Calu3 (cell line): ENCODE results near the gene SULT1E1. TPM values are rescaled to one million over a fixed set of nuclear protein-coding genes. Genes with fewer than 3 reads are reported as not detected.

Experiments used
- BruUV-seq: library from RNA; stranded (reverse); fragments of 400-500 nt; replicated peaks from 2 replicates; lab custom pipeline; 2021; lab: Mats Ljungman, UMichigan
- CTCF ChIA-PET: fragments of 300-600 bp; sonication (Branson Sonifier 250); formaldehyde crosslinking; loops from one replicate; lab custom pipeline; 2022; ENCODE audit warnings: antibody characterized with exemption; lab: Charles Lee
- DNase-seq: peaks from one replicate; pipeline ENCODE4 v3.0.0; 2022
- H3K27ac Mint-ChIP-seq: one replicate; pipeline ENCODE4 v1.8.0; 2022; ENCODE audit warnings: mixed read lengths; ENCODE audit not compliant: unreplicated experiment
- H3K27me3 Mint-ChIP-seq: one replicate; pipeline ENCODE4 v1.8.0; 2022; ENCODE audit warnings: mixed read lengths; ENCODE audit not compliant: unreplicated experiment
- H3K36me3 Mint-ChIP-seq: one replicate; pipeline ENCODE4 v1.8.0; 2022; ENCODE audit warnings: mild to moderate bottlenecking, moderate library complexity, mixed read lengths; ENCODE audit not compliant: insufficient read depth, unreplicated experiment
- H3K4me1 Mint-ChIP-seq: one replicate; pipeline ENCODE4 v1.8.0; 2022; ENCODE audit warnings: mild to moderate bottlenecking, low read depth, mixed read lengths; ENCODE audit not compliant: unreplicated experiment
- H3K4me3 Mint-ChIP-seq: one replicate; pipeline ENCODE4 v1.8.0; 2022; ENCODE audit warnings: mild to moderate bottlenecking, low read depth, moderate library complexity, mixed read lengths; ENCODE audit not compliant: unreplicated experiment
- H3K9me3 Mint-ChIP-seq: one replicate; pipeline ENCODE4 v1.8.0; 2022; ENCODE audit warnings: low read depth, mixed read lengths; ENCODE audit not compliant: unreplicated experiment
- intact Hi-C: fragments of 100-400 bp; cut with micrococcal nuclease; formaldehyde crosslinking; loops from one replicate; pipeline ENCODE4 v1.10.0; 2022; ENCODE audit not compliant: unreplicated experiment
- total RNA-seq: library from RNA; stranded (reverse); gene quantifications from 2 replicates; pipeline ENCODE4 v1.2.3, GENCODE V29; 2022
- TF ChIP-seq, protein P1 (sequence below): fragments of 200-600 bp; IDR thresholded peaks from one replicate; pipeline ENCODE4 v1.8.0; 2022; ENCODE audit warnings: antibody characterized with exemption; ENCODE audit not compliant: unreplicated experiment

Gene SULT1E1
- total RNA-seq, 1 experiment from 2014 or later: 2.4 TPM

DNA sequence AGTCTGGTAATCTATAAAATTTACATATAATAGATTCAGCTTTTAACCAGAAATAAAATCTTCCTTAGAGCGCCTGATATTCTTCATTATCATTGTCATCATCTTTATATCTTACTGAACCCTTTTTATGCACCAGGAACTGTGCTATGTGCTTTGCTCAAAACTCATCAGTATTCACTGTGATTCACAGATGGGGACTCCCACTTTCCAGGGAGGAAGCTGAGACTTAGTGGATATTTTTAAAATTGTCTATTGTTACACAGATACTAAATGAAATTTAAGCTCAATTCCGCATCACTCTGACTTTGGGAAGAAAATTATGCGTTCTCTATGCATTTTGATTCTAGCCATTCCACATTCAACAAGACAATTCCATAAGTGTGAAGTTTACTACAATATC is 34.8 kb upstream of the SULT1E1 start:
- BruUV-seq: no TSS peak

DNA sequence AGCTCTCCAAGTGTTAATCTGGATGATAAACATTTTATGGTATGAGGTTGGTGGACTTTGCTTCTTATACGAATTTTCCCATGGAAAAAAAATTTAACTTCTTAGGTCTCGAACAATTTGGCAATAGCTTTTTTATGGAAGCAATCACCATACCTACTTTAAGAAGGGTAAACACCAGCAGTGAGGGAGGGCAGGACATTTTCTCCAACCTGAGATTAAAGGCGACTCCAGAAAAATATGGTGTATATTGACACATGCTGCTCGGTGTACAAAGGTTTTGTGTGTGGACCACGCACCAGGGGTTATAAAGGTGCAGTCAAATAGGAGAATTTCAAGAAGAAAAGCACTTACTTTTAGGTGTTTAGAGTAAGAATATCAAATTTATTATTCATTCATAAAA is 34.2 kb upstream of the SULT1E1 start:
- no TSS peak for BruUV-seq
- H3K9me3 Mint-ChIP-seq: no peaks in the 10 kb centered on the region
- DNase-seq: no peak

More for the DNA sequence above, 34.8 kb upstream of the SULT1E1 start:
- Mint-ChIP-seq H3K27me3 (no peaks in the 10 kb centered on the region), H3K4me3 (no peak overlapping the region), H3K9me3 (no peaks in the 10 kb centered on the region), H3K4me1 (peaks cover 23% of the 10 kb centered on the region), H3K27ac (no peak overlapping the region), H3K36me3 (no peaks in the 10 kb centered on the region)
- intact Hi-C loops: no loop called here
- TF ChIP-seq, protein P1, sequence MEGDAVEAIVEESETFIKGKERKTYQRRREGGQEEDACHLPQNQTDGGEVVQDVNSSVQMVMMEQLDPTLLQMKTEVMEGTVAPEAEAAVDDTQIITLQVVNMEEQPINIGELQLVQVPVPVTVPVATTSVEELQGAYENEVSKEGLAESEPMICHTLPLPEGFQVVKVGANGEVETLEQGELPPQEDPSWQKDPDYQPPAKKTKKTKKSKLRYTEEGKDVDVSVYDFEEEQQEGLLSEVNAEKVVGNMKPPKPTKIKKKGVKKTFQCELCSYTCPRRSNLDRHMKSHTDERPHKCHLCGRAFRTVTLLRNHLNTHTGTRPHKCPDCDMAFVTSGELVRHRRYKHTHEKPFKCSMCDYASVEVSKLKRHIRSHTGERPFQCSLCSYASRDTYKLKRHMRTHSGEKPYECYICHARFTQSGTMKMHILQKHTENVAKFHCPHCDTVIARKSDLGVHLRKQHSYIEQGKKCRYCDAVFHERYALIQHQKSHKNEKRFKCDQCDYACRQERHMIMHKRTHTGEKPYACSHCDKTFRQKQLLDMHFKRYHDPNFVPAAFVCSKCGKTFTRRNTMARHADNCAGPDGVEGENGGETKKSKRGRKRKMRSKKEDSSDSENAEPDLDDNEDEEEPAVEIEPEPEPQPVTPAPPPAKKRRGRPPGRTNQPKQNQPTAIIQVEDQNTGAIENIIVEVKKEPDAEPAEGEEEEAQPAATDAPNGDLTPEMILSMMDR: no peak
- CTCF ChIA-PET: no interaction called here
- no peak for DNase-seq

DNA sequence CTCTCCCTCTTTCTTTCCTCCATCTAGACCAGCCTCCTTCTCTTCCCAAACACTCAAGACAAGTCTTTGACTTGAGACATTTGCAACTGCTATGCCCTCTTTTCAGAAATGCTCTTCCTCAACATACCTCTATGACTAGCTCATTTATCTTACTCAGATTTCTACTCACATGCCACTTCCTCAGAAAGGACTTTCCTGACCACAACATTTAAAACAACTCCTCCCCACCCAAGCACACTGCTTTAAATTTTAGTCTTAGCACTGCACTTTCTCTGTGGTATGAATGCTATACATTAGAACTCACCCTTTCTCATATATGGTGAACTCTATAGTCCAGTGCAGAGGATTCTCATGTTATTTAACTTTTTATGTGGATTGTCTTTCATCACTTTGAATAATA is 28.4 kb upstream of the SULT1E1 start:
- Mint-ChIP-seq H3K4me1 (peaks cover 9% of the 10 kb centered on the region), H3K27me3 (no peaks in the 10 kb centered on the region), H3K9me3 (peaks cover 4% of the 10 kb centered on the region), H3K36me3 (no peaks in the 10 kb centered on the region), H3K4me3 (no peak overlapping the region), H3K27ac (no peak overlapping the region)
- no TSS peak for BruUV-seq
- DNase-seq: no peak
- intact Hi-C loops: loop anchor here (2.0 kb wide), 1 partner anchor 616 kb away; no protein-coding TSS in a partner anchor
- TF ChIP-seq, protein P1: no peak
- CTCF ChIA-PET: no interaction called here

More for the DNA sequence above, 34.2 kb upstream of the SULT1E1 start:
- no peak overlapping the region for H3K27ac Mint-ChIP-seq
- TF ChIP-seq, protein P1: no peak
- H3K27me3 Mint-ChIP-seq: no peaks in the 10 kb centered on the region
- intact Hi-C loops: no loop called here
- no peak overlapping the region for H3K4me3 Mint-ChIP-seq
- CTCF ChIA-PET: no interaction called here
- H3K36me3 Mint-ChIP-seq: no peaks in the 10 kb centered on the region
- H3K4me1 Mint-ChIP-seq: peaks cover 23% of the 10 kb centered on the region

DNA sequence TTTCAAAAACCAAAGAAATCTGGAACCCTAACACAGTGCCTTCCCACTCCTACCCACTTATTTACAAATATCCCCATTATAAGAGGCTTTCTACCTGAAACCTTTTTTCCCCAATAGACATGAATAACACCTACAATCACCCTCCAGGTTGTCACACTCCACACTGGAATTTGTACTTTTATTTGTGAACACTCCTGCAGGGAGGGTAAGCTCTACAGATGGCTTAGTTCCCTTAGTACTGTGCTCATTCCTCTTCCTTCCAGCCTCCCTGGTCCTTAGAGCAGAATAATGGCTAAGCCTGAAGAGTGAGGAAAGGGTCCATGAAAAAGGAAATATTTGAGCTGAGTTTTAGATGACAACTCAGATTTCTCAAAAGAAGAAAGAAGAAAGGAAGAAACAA is 22.2 kb upstream of the SULT1E1 start:
- Mint-ChIP-seq H3K4me3 (no peak overlapping the region), H3K9me3 (peaks cover 4% of the 10 kb centered on the region), H3K4me1 (peaks cover 15% of the 10 kb centered on the region), H3K36me3 (no peaks in the 10 kb centered on the region), H3K27ac (peak overlapping the region; percentile 54), H3K27me3 (no peaks in the 10 kb centered on the region)
- BruUV-seq: no TSS peak
- TF ChIP-seq, protein P1: no peak
- intact Hi-C loops: loop anchor here (1.0 kb wide), 1 partner anchor 58 kb away; no protein-coding TSS in a partner anchor
- DNase-seq: no peak
- CTCF ChIA-PET: interaction anchor here (1.0 kb wide), 1 partner anchor 130 kb away, joined by 3 read pairs; no protein-coding TSS in a partner anchor
